Mesenteric fat pad (tissue), 1 donor: ENCODE results near the gene EMC7. TPM values are rescaled to one million over a fixed set of nuclear protein-coding genes. Genes with fewer than 3 reads are reported as not detected.
"Not testable (repeated sequence)": the region's sequence is repeated elsewhere in the genome, so short reads cannot be mapped to it uniquely, and the experiment has no call there.

Experiments used
- DNase-seq: peaks from one replicate; pipeline ENCODE4 v3.0.0-alpha.2; 2020; ENCODE audit warnings: low spot score
- total RNA-seq: library from RNA; stranded (reverse); fragmentation: NEBNext Ultra II Directional; extraction: Animal tissue kit (Norgen Biotek cat#: 25700); gene quantifications from one replicate; pipeline ENCODE4 v1.2.1, GENCODE V29; 2021
- donor health status: DM: yes; HTN: yes; CAD: no.

Gene EMC7
- total RNA-seq, 1 donor from 2014 or later = 69.0 TPM

- no peak for DNase-seq
Measured at GRCh38 chr15:34099914-34100313, 1.7 kb downstream of the EMC7 start.

- DNase-seq = no peak
Measured at GRCh38 chr15:34085746-34086145, 15.9 kb downstream of the EMC7 start.

- no peak for DNase-seq
Measured at GRCh38 chr15:34084086-34084485, 17.6 kb downstream of the EMC7 start.

GRCh38 chr15:34079904-34080303, 21.8 kb downstream of the EMC7 start:
- DNase-seq = no peak

- no peak for DNase-seq
Measured at GRCh38 chr15:34078900-34079299, 22.8 kb downstream of the EMC7 start.

GRCh38 chr15:34076785-34077184, 24.9 kb downstream of the EMC7 start:
- DNase-seq = no peak

GRCh38 chr15:34070003-34070402, 31.7 kb downstream of the EMC7 start:
- no peak for DNase-seq

- no peak for DNase-seq
Measured at GRCh38 chr15:34065941-34066340, 35.7 kb downstream of the EMC7 start.

- DNase-seq = no peak
Measured at GRCh38 chr15:34065261-34065660, 36.4 kb downstream of the EMC7 start.

- DNase-seq = no peak
Measured at GRCh38 chr15:34064438-34064837, 37.2 kb downstream of the EMC7 start.

GRCh38 chr15:34059946-34060345, 41.7 kb downstream of the EMC7 start:
- no peak for DNase-seq

- DNase-seq = no peak
Measured at GRCh38 chr15:34059476-34059875, 42.2 kb downstream of the EMC7 start.

GRCh38 chr15:34056911-34057310, 44.8 kb downstream of the EMC7 start:
- no peak for DNase-seq

- no peak for DNase-seq
Measured at GRCh38 chr15:34055868-34056595, 45.6 kb downstream of the EMC7 start.

- no peak for DNase-seq
Measured at GRCh38 chr15:34054081-34054707, 47.5 kb downstream of the EMC7 start.

GRCh38 chr15:34050385-34050784, 51.3 kb downstream of the EMC7 start:
- DNase-seq = not testable (repeated sequence)

GRCh38 chr15:34049112-34049511, 52.5 kb downstream of the EMC7 start:
- DNase-seq = no peak

GRCh38 chr15:34047893-34048775, 53.5 kb downstream of the EMC7 start:
- no peak for DNase-seq

GRCh38 chr15:34046471-34047145, 55.1 kb downstream of the EMC7 start:
- DNase-seq = no peak

GRCh38 chr15:34043813-34044212, 57.8 kb downstream of the EMC7 start:
- no peak for DNase-seq

GRCh38 chr15:34043391-34043790, 58.3 kb downstream of the EMC7 start:
- DNase-seq = no peak

GRCh38 chr15:34039790-34040113, 61.9 kb downstream of the EMC7 start:
- DNase-seq = no peak
